ENCODE measurements around the gene EIF4H.
"Not testable (repeated sequence)": the region's sequence is repeated elsewhere in the genome, so short reads cannot be mapped to it uniquely, and the experiment has no call there.

Gene EIF4H

DNA sequence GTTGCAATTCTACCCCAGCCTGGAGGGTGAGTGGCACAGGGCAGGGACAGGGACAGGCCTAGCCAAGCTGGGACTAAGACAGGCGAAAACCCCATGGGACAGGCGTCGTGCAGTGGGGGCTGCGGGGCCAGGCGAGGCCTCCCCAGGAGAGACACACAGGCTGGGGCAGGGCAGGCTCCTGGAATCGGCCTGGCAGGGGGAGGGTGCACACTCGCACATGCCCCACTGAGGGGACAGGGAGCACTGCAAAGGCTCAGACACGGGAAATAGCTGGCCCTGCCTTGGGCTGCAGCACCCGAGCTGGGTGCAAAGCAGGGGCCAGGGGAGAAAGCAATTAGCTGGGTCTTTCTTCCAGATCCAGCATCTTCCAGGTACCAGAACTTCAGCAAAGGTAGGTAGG lies 46.1 kb downstream of the EIF4H start:
- H3K36me3 ChIP-seq (ENCODE audit: control insufficient read depth in 4 of 4, insufficient read depth in 4 of 4, low read length in 3 of 4) = peaks cover 16 to 73% (median 47%) of the 10 kb centered on the region in 4 experiments
- POLR2A ChIA-PET = interaction anchor here (0.6 to 1.2 kb wide), 2 partner anchors 10 to 17 kb away, joined by 4 to 5 read pairs; no protein-coding TSS in a partner anchor
- peaks cover 6 to 51% (median 47%) of the 10 kb centered on the region in 4 experiments for H3K4me1 ChIP-seq (ENCODE audit: control extremely low read depth in 1 of 4, control insufficient read depth in 4 of 4, insufficient read depth in 4 of 4, low read length in 3 of 4)
- peak overlapping the region in 1 of 2 experiments; percentile 71 for H3K27ac ChIP-seq (ENCODE audit: insufficient read depth in 1 of 2, low read depth in 1 of 2, low read length in 2 of 2, poor library complexity in 1 of 2, severe bottlenecking in 2 of 2)
- CTCF ChIA-PET = interaction anchor here (0.9 to 1.6 kb wide), 3 partner anchors 9 to 174 kb away, joined by 3 to 4 read pairs (median 3); no protein-coding TSS in a partner anchor
- WGBS (ENCODE audit: insufficient coverage) = 84% methylated on average over 9 of the region's 9 CpGs
- H3K27me3 ChIP-seq (replicated peaks in 2 of 5; ENCODE audit: control insufficient read depth in 4 of 5, insufficient read depth in 5 of 5, low read length in 4 of 5) = no peaks in the 10 kb centered on the region
- no peaks in the 10 kb centered on the region for H3K9me3 ChIP-seq (ENCODE audit: control extremely low read depth in 1 of 5, control insufficient read depth in 4 of 5, insufficient read depth in 2 of 5, low read depth in 1 of 5, low read length in 4 of 5)
- no peak overlapping the region for H3K4me3 ChIP-seq (ENCODE audit: control insufficient read depth in 1 of 7, extremely low read depth in 1 of 7, insufficient read depth in 4 of 7, low read depth in 2 of 7, low read length in 6 of 7)
- DNase-seq = no peak

DNA sequence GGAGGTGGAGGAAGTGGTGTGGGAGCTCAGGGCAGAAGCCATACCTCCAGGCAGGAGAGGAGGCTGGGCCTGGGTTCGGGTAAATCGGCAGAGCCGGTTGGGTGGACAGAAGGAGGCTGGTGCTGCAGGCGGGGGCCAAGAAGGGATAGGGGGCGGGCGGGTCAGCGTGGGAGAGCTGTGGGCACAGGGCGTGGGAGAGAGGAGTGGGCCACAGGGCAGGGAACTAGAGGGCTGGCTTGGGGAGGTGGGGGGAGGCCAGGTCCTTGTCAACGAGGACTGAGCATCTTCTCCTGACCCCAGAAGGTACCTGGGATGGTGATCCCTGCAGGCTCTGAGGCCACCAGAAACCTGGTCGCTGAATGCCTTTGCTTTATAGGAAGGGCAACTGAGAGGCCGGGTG lies 47.6 kb downstream of the EIF4H start:
- Histone ChIP-seq H3K36me3 (ENCODE audit: control insufficient read depth in 4 of 4, insufficient read depth in 4 of 4, low read length in 3 of 4) (peaks cover 11 to 66% (median 45%) of the 10 kb centered on the region in 4 experiments), H3K4me3 (ENCODE audit: control insufficient read depth in 1 of 7, extremely low read depth in 1 of 7, insufficient read depth in 4 of 7, low read depth in 2 of 7, low read length in 6 of 7) (no peak overlapping the region), H3K27ac (ENCODE audit: insufficient read depth in 1 of 2, low read depth in 1 of 2, low read length in 2 of 2, poor library complexity in 1 of 2, severe bottlenecking in 2 of 2) (no peak overlapping the region), H3K27me3 (replicated peaks in 2 of 5; ENCODE audit: control insufficient read depth in 4 of 5, insufficient read depth in 5 of 5, low read length in 4 of 5) (no peaks in the 10 kb centered on the region), H3K9me3 (ENCODE audit: control extremely low read depth in 1 of 5, control insufficient read depth in 4 of 5, insufficient read depth in 2 of 5, low read depth in 1 of 5, low read length in 4 of 5) (no peaks in the 10 kb centered on the region), H3K4me1 (ENCODE audit: control extremely low read depth in 1 of 4, control insufficient read depth in 4 of 4, insufficient read depth in 4 of 4, low read length in 3 of 4) (peaks cover 4 to 48% (median 37%) of the 10 kb centered on the region in 4 experiments)
- WGBS (ENCODE audit: insufficient coverage) = 100% methylated on average over 10 of the region's 11 CpGs
- no peak for DNase-seq
- ChIA-PET POLR2A (no interaction called here), CTCF (interaction anchor here (1.4 kb wide), 1 partner anchor 19 kb away, joined by 4 read pairs; no protein-coding TSS in a partner anchor)

DNA sequence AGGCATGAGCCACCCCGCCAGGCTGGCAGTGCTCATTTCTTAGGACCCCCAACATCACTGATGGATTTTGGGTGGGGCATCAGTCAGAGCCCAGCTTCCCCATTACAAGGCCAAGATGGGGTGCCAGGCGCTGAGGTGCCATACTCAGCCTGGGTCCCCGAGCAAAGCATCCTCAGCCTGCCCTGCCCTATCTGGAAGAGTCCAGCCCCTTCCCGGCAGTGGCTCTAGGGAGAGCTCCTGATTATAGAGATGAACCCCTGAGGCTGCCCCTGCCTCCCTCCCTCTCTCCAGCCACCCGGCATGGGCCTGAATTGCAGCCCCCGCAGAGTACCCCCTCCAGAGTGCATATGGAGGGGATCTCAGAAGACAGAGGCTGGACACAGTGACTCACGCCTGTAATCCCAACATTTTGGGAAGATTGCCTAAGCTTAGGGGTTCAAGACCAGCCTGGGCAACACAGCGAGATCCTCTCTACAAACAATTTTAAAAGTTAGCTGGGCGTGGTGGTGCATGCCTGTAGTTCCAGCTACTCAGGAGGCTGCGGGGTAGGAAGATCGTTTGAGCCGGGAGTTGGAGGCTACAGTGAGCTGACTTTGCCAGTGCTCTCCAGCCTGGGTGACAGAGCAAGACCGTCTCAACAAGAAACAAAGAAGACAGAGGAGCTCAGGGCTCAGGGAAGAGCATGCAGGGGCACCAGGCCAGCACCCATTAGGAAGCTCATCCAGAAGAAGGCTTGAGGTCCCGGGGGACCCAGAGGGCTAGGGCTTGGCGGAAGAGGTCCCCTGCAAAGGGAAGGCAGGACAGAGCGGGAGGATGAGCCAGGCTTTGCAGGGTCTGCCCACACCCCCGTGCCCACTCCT lies 48.9 kb downstream of the EIF4H start:
- 92% methylated on average over 14 of the region's 17 CpGs for WGBS (ENCODE audit: insufficient coverage)
- ChIA-PET CTCF (interaction anchor here (0.6 to 2.6 kb wide), 5 partner anchors 8 to 65 kb away, joined by 3 to 12 read pairs (median 3); no protein-coding TSS in a partner anchor), POLR2A (no interaction called here)
- H3K4me1 ChIP-seq (ENCODE audit: control extremely low read depth in 1 of 4, control insufficient read depth in 4 of 4, insufficient read depth in 4 of 4, low read length in 3 of 4) = peaks cover 2 to 46% (median 33%) of the 10 kb centered on the region in 4 experiments
- H3K4me3 ChIP-seq (ENCODE audit: control insufficient read depth in 1 of 7, extremely low read depth in 1 of 7, insufficient read depth in 4 of 7, low read depth in 2 of 7, low read length in 6 of 7) = no peak overlapping the region
- no peaks in the 10 kb centered on the region for H3K9me3 ChIP-seq (ENCODE audit: control extremely low read depth in 1 of 5, control insufficient read depth in 4 of 5, insufficient read depth in 2 of 5, low read depth in 1 of 5, low read length in 4 of 5)
- H3K36me3 ChIP-seq (ENCODE audit: control insufficient read depth in 4 of 4, insufficient read depth in 4 of 4, low read length in 3 of 4) = peaks cover 9 to 66% (median 46%) of the 10 kb centered on the region in 4 experiments
- no peak for DNase-seq
- H3K27me3 ChIP-seq (replicated peaks in 2 of 5; ENCODE audit: control insufficient read depth in 4 of 5, insufficient read depth in 5 of 5, low read length in 4 of 5) = no peaks in the 10 kb centered on the region
- H3K27ac ChIP-seq (ENCODE audit: insufficient read depth in 1 of 2, low read depth in 1 of 2, low read length in 2 of 2, poor library complexity in 1 of 2, severe bottlenecking in 2 of 2) = peak overlapping the region in 1 of 2 experiments; percentile 54

- WGBS (ENCODE audit: insufficient coverage) = 88% methylated on average over 14 of the region's 18 CpGs
- ChIA-PET POLR2A (no interaction called here), CTCF (interaction anchor here (0.8 to 2.6 kb wide), 4 partner anchors 10 to 20 kb away, joined by 3 to 12 read pairs (median 3); partner anchors contain the start of gene LAT2)
- no peaks in the 10 kb centered on the region for H3K9me3 ChIP-seq (ENCODE audit: control extremely low read depth in 1 of 5, control insufficient read depth in 4 of 5, insufficient read depth in 2 of 5, low read depth in 1 of 5, low read length in 4 of 5)
- H3K4me3 ChIP-seq (ENCODE audit: control insufficient read depth in 1 of 7, extremely low read depth in 1 of 7, insufficient read depth in 4 of 7, low read depth in 2 of 7, low read length in 6 of 7) = no peak overlapping the region
- H3K4me1 ChIP-seq (ENCODE audit: control extremely low read depth in 1 of 4, control insufficient read depth in 4 of 4, insufficient read depth in 4 of 4, low read length in 3 of 4) = peaks cover 0 to 43% (median 28%) of the 10 kb centered on the region in 4 experiments
- no peak for DNase-seq
- no peaks in the 10 kb centered on the region for H3K27me3 ChIP-seq (replicated peaks in 2 of 5; ENCODE audit: control insufficient read depth in 4 of 5, insufficient read depth in 5 of 5, low read length in 4 of 5)
- peaks cover 9 to 63% (median 47%) of the 10 kb centered on the region in 4 experiments for H3K36me3 ChIP-seq (ENCODE audit: control insufficient read depth in 4 of 4, insufficient read depth in 4 of 4, low read length in 3 of 4)
- peak overlapping the region in 1 of 2 experiments; percentile 34 for H3K27ac ChIP-seq (ENCODE audit: insufficient read depth in 1 of 2, low read depth in 1 of 2, low read length in 2 of 2, poor library complexity in 1 of 2, severe bottlenecking in 2 of 2)
Observed at GRCh38 chr7:74223711-74224510, 49.8 kb downstream of the EIF4H start.

GRCh38 chr7:74224511-74224832 lies 50.3 kb downstream of the EIF4H start:
- H3K27ac ChIP-seq (ENCODE audit: insufficient read depth in 1 of 2, low read depth in 1 of 2, low read length in 2 of 2, poor library complexity in 1 of 2, severe bottlenecking in 2 of 2) = no peak overlapping the region
- peaks cover 0 to 42% (median 25%) of the 10 kb centered on the region in 4 experiments for H3K4me1 ChIP-seq (ENCODE audit: control extremely low read depth in 1 of 4, control insufficient read depth in 4 of 4, insufficient read depth in 4 of 4, low read length in 3 of 4)
- H3K9me3 ChIP-seq (ENCODE audit: control extremely low read depth in 1 of 5, control insufficient read depth in 4 of 5, insufficient read depth in 2 of 5, low read depth in 1 of 5, low read length in 4 of 5) = no peaks in the 10 kb centered on the region
- CTCF ChIA-PET = interaction anchor here (0.8 to 2.6 kb wide), 3 partner anchors 15 to 20 kb away, joined by 3 to 12 read pairs (median 3); partner anchors contain the start of gene LAT2
- no peak for DNase-seq
- H3K36me3 ChIP-seq (ENCODE audit: control insufficient read depth in 4 of 4, insufficient read depth in 4 of 4, low read length in 3 of 4) = peaks cover 9 to 64% (median 48%) of the 10 kb centered on the region in 4 experiments
- H3K4me3 ChIP-seq (ENCODE audit: control insufficient read depth in 1 of 7, extremely low read depth in 1 of 7, insufficient read depth in 4 of 7, low read depth in 2 of 7, low read length in 6 of 7) = no peak overlapping the region
- 91% methylated on average over 12 of the region's 12 CpGs for WGBS (ENCODE audit: insufficient coverage)
- no peaks in the 10 kb centered on the region for H3K27me3 ChIP-seq (replicated peaks in 2 of 5; ENCODE audit: control insufficient read depth in 4 of 5, insufficient read depth in 5 of 5, low read length in 4 of 5)
- POLR2A ChIA-PET = no interaction called here

DNA sequence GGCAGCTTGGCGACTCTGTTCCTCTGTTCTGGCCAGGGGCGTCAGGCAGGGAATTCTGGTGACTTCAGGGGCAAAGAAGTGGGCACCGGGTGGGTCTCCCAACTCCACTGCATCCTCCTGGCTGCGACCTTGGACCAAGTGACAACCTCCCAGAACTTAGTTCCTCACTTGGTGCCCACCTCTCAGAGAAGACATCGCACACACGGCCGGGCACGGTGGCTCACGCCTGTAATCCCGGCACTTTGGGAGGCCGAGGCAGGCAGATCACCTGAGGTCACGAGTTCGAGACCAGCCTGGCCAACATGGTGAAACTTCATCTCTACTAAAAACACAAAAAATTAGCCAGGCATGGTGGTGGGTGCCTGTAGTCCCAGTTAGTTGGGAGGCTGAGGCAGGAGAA lies 50.8 kb downstream of the EIF4H start:
- Histone ChIP-seq H3K4me1 (ENCODE audit: control extremely low read depth in 1 of 4, control insufficient read depth in 4 of 4, insufficient read depth in 4 of 4, low read length in 3 of 4) (peaks cover 0 to 40% (median 21%) of the 10 kb centered on the region in 4 experiments), H3K36me3 (ENCODE audit: control insufficient read depth in 4 of 4, insufficient read depth in 4 of 4, low read length in 3 of 4) (peaks cover 9 to 62% (median 48%) of the 10 kb centered on the region in 4 experiments)
- H3K27me3 ChIP-seq (replicated peaks in 2 of 5; ENCODE audit: control insufficient read depth in 4 of 5, insufficient read depth in 5 of 5, low read length in 4 of 5); H3K27ac ChIP-seq (ENCODE audit: insufficient read depth in 1 of 2, low read depth in 1 of 2, low read length in 2 of 2, poor library complexity in 1 of 2, severe bottlenecking in 2 of 2); H3K4me3 ChIP-seq (ENCODE audit: control insufficient read depth in 1 of 7, extremely low read depth in 1 of 7, insufficient read depth in 4 of 7, low read depth in 2 of 7, low read length in 6 of 7); H3K9me3 ChIP-seq (ENCODE audit: control extremely low read depth in 1 of 5, control insufficient read depth in 4 of 5, insufficient read depth in 2 of 5, low read depth in 1 of 5, low read length in 4 of 5); DNase-seq; POLR2A ChIA-PET: not testable (repeated sequence)
- over 99% methylated on average over 11 of the region's 13 CpGs for WGBS (ENCODE audit: insufficient coverage)
- CTCF ChIA-PET = interaction anchor here (1.5 kb wide), 1 partner anchor 21 kb away, joined by 3 read pairs; no protein-coding TSS in a partner anchor
